Fibroblast of the conjunctiva (primary cell): ENCODE measurements around the gene KCTD3.

Experiments
- DNase-seq: peaks from one replicate; pipeline ENCODE4 v3.0.0-alpha.2; 2010; ENCODE audit warnings: low read depth

Gene KCTD3

GRCh38 chr1:215606564-215607168, 39.6 kb downstream of the KCTD3 start:
- DNase-seq: no peak

GRCh38 chr1:215607412-215607811, 40.3 kb downstream of the KCTD3 start:
- DNase-seq: no peak

DNA sequence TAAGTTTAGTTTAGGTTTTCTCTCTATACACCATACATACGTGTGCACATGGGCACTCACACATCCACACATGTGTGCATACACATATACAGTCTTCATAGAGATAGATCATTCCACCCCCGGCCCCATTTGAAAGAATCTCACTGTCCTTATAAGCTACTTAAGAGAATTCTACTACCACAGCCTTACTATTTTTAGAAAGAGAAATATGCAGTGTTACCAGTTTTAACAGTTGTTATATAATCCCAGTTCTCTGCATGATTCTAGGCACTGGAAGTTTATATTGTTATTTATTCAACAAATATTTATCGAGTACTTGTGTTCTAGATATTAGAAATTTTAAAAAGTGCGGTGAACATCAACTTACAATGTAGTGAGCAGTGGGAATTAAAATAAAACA, 41.5 kb downstream of the KCTD3 start:
- no peak for DNase-seq

GRCh38 chr1:215612391-215612790, 45.3 kb downstream of the KCTD3 start:
- no peak for DNase-seq

GRCh38 chr1:215617979-215618378, 50.9 kb downstream of the KCTD3 start:
- no peak for DNase-seq

DNA sequence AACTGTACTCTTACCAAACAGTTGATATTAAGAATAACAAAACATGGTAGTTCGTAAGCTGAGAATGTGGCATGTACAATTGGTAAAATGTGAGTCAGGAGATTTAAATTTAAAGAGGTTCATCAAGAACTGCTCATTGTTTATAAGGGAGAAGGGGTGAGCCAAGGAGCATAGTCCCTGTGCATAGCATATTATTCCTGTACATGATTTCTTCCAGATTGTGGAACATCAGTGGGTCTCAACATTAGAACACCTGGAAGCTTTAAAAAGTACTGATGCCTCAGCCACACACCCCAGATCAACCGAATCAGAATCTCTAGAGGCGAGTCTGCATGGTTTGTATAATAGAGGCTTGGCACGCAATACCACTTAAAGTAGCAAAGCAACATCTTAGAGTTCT, 56.1 kb downstream of the KCTD3 start:
- DNase-seq: no peak

GRCh38 chr1:215625949-215626348, 58.8 kb downstream of the KCTD3 start:
- DNase-seq: no peak

- no peak for DNase-seq
Measured at GRCh38 chr1:215631040-215631439, 63.9 kb downstream of the KCTD3 start.

DNA sequence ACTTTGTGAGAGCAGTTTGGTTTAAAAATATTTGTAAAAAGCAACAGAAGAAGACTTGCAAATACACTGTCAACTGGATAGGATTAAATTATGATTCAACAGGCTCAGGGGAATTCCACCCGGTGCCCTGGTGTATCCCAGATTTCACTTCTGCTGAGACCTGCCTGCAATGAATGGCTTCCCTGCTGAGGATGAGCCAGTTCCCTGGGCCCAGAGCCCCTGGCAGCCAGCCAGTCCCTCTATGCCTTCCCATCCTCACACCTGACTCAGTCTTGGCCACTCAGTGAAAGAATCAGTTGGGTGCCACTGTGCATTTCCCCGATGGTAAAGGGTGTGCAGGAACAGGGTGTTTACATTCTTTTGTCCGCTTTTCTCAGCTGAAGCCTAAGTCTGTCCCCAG, 64.4 kb downstream of the KCTD3 start:
- DNase-seq: no peak

- no peak for DNase-seq
Measured at GRCh38 chr1:215635827-215636226, 68.7 kb downstream of the KCTD3 start.

GRCh38 chr1:215636258-215636965, 69.3 kb downstream of the KCTD3 start:
- DNase-seq: peak; percentile 76

GRCh38 chr1:215637041-215637573, 70.0 kb downstream of the KCTD3 start:
- peak; percentile 75 for DNase-seq

DNA sequence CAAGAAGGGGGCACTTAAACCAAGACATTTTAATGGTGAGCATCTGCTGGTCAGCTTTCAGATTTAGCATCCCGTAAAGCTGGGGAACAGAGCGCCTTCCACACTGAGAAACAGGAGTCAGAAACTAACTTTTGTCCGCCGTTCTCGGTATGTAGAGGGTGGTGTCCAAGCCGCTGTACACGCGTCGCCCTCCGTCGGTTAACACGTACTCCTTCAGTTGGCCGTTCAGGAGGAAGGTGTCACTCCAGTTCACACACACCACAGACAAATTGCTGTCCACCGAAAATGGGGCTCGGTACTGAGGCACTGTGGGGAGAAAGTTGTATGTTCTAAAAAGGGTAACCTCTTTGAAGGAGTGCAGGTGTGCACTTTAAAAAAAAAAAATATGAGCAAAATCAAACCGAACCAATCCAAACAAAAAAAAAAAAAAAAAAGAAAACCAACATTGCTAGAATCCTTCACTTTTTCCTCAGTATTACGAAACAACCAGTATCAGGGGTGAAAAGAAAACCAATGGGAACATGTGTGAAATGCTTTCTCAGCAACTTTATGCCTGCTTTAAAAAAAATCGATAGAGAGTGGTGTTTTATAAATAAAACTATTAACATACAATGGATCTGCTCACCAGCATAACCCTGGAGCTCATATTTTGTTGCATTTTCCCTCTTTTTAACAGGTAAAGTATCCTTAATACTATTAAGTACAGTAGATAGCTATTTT, 73.5 kb downstream of the KCTD3 start:
- DNase-seq: no peak

DNA sequence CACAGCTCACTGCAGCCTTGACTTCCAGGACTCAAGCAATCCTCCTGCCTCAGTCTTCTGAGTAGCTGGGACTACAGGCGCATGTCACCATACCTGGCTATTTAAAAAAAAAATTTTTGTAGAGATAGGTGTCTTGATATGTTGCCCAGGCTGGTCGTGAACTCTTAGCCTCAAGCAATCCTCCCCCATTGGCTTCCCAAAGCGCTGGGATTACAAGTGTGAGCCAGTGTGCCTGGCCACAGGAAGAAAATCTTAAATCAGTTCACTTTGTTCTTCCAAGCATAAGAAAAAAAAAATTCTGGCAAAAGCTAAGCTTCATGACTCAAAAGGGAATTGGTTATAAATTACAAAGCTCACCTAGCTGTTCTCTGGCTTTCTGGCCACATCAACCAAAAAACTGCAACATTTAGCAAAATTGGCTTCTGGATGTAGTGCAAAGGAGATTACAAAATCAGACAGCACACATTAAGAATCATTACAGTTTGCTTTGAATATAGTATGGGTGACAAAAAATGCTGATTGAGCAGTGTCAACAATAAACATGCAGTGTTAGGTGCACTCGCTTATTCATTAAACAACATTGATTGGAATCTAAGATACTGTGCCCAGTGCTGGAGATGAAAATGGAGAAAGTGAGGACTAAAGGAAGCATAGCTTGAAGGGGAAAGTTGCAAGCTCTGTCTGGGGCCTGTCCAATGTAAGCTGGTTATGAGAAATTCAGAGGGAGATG, 76.7 kb downstream of the KCTD3 start:
- DNase-seq: no peak

DNA sequence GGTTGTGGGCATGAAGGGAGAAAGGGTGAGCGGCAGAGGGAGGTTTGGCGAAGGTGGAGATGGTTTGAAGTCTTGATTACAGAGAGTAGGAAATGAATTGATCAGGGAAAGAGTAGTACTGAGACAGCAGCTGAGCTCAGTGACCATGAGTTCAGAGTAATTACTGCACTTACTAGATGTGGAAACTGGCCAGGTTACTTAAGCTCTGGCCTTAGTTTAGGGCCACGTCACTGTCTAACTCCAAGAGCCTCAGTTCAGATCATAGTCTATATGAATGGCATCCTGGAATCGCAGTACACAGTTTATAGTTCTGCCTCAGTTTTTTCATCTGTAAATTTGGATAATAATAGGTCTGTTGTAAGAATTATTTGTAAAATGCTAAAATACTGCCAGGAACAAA, 78.1 kb downstream of the KCTD3 start:
- no peak for DNase-seq

DNA sequence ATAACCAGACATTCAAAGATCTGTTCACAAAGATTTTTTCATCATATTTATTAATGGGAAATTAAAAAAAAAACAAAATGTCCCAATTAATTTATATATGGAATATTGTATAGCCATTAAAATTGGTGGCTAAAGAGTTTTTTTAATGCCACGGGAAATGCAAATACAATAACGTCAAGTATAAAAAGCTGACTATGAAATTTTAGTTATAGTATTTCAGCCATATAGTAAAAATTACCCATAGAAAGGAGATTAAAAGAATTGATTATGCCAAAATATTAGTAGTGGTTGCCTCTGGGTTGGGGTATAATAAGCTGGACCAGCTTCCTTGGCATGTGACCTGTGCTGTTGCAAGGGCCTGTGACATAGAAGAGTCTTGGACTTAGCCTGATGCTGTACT, 78.8 kb downstream of the KCTD3 start:
- no peak for DNase-seq

GRCh38 chr1:215647738-215648137, 80.6 kb downstream of the KCTD3 start:
- DNase-seq: no peak

DNA sequence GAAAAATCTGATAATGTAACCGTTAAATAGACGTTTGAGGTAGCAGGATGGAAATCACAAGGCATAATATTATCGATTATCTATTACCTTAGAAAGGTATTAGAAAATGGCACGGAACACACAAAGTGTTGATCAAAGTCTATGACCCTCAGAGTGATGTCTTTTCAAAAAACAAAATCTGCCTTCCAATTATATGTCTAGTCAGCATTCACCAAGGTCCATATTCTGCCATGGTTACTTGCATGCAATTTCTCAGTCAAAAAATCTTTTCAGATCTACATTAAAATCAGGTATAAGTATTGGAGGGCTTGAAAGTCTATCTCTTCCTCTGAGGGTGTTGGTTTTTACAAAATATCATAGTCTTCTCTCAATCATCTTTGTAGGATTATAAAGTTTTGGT, 81.9 kb downstream of the KCTD3 start:
- DNase-seq: no peak

- DNase-seq: no peak
Measured at GRCh38 chr1:215650446-215651149, 83.5 kb downstream of the KCTD3 start.

GRCh38 chr1:215651867-215652266, 84.8 kb downstream of the KCTD3 start:
- DNase-seq: no peak

- no peak for DNase-seq
Measured at GRCh38 chr1:215652371-215652770, 85.3 kb downstream of the KCTD3 start.

GRCh38 chr1:215657047-215657446, 89.9 kb downstream of the KCTD3 start:
- DNase-seq: no peak
